Mesothelial cell of epicardium (in vitro differentiated cells): ENCODE measurements around the gene DUSP19. TPM values are rescaled to one million over a fixed set of nuclear protein-coding genes. Genes with fewer than 3 reads are reported as not detected.
"Not testable (repeated sequence)": the region's sequence is repeated elsewhere in the genome, so short reads cannot be mapped to it uniquely, and the experiment has no call there.

Experiments used
- DNase-seq, 2 experiments: peaks; one replicate each; pipeline ENCODE4 v3.0.0; 2021; ENCODE audit warnings: low spot score in 2 of 2; ENCODE audit not compliant: unreplicated experiment in 2 of 2
- H3K27ac Mint-ChIP-seq: 2 replicates; pipeline ENCODE4 v1.8.0; 2021; ENCODE audit warnings: mixed read lengths
- H3K27me3 Mint-ChIP-seq: 2 replicates; pipeline ENCODE4 v1.8.0; 2021; ENCODE audit warnings: low read depth, mixed read lengths
- H3K36me3 Mint-ChIP-seq: 2 replicates; pipeline ENCODE4 v1.8.0; 2021; ENCODE audit warnings: mixed read lengths
- H3K4me1 Mint-ChIP-seq: 2 replicates; pipeline ENCODE4 v1.8.0; 2021; ENCODE audit warnings: mixed read lengths
- H3K4me3 Mint-ChIP-seq: 2 replicates; pipeline ENCODE4 v1.8.0; 2021; ENCODE audit warnings: mild to moderate bottlenecking, moderate library complexity, mixed read lengths
- H3K9me3 Mint-ChIP-seq: 2 replicates; pipeline ENCODE4 v1.8.0; 2021; ENCODE audit warnings: mixed read lengths
- total RNA-seq: library from RNA; stranded (reverse); gene quantifications from 3 replicates; pipeline ENCODE4 v1.2.1, GENCODE V29; 2021
- TF ChIP-seq, protein P1 (sequence below): fragments of 200-600 bp; sonication (generic); IDR thresholded peaks from one replicate; pipeline ENCODE4 v1.5.0; 2021; ENCODE audit warnings: antibody characterized with exemption; ENCODE audit not compliant: unreplicated experiment

Gene DUSP19
- total RNA-seq, 1 donor from 2014 or later, result 4.3 TPM

- TF ChIP-seq, protein P1, sequence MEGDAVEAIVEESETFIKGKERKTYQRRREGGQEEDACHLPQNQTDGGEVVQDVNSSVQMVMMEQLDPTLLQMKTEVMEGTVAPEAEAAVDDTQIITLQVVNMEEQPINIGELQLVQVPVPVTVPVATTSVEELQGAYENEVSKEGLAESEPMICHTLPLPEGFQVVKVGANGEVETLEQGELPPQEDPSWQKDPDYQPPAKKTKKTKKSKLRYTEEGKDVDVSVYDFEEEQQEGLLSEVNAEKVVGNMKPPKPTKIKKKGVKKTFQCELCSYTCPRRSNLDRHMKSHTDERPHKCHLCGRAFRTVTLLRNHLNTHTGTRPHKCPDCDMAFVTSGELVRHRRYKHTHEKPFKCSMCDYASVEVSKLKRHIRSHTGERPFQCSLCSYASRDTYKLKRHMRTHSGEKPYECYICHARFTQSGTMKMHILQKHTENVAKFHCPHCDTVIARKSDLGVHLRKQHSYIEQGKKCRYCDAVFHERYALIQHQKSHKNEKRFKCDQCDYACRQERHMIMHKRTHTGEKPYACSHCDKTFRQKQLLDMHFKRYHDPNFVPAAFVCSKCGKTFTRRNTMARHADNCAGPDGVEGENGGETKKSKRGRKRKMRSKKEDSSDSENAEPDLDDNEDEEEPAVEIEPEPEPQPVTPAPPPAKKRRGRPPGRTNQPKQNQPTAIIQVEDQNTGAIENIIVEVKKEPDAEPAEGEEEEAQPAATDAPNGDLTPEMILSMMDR, result no peak
Observed at GRCh38 chr2:183040604-183041003, 37.9 kb upstream of the DUSP19 start.

DNA sequence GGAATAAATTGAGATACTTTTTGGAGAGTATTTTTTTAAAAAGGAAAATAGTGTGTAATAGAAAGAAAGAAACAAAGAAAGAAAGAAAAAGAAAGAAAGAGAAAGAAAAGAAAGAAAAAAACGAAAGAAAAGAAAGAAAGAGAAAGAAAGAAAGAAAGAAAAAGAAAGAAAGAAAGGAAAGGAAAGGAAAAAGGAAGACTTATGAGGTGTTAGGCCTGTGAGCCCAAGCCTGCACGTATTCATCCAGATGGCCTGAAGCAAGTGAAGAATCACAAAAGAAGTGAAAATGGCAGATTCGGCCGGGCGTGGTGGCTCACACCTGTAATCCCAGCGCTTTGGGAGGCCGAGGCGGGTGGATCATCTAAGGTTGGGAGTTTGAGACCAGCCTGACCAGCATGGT, 35.0 kb upstream of the DUSP19 start:
- not testable (repeated sequence) for H3K9me3 Mint-ChIP-seq, H3K4me3 Mint-ChIP-seq, H3K27ac Mint-ChIP-seq, DNase-seq, H3K36me3 Mint-ChIP-seq, H3K4me1 Mint-ChIP-seq
- peaks cover 17% of the 10 kb centered on the region for H3K27me3 Mint-ChIP-seq

More at GRCh38 chr2:183040604-183041003, 37.9 kb upstream of the DUSP19 start:
- Mint-ChIP-seq H3K9me3 (no peaks in the 10 kb centered on the region), H3K27me3 (peaks cover 17% of the 10 kb centered on the region), H3K4me1 (peaks cover 18% of the 10 kb centered on the region), H3K27ac (no peak overlapping the region), H3K36me3 (no peaks in the 10 kb centered on the region), H3K4me3 (no peak overlapping the region)
- no peak for DNase-seq

- not testable (repeated sequence) for H3K27me3 Mint-ChIP-seq, DNase-seq, H3K27ac Mint-ChIP-seq, H3K4me3 Mint-ChIP-seq, H3K4me1 Mint-ChIP-seq, H3K36me3 Mint-ChIP-seq, H3K9me3 Mint-ChIP-seq
Observed at GRCh38 chr2:183047486-183048125, 30.9 kb upstream of the DUSP19 start.

- TF ChIP-seq, protein P1, result no peak
- Mint-ChIP-seq H3K9me3 (no peaks in the 10 kb centered on the region), H3K4me3 (no peak overlapping the region), H3K27me3 (peaks cover 4% of the 10 kb centered on the region), H3K36me3 (no peaks in the 10 kb centered on the region), H3K27ac (no peak overlapping the region), H3K4me1 (no peaks in the 10 kb centered on the region)
- no peak for DNase-seq
Observed at GRCh38 chr2:183049420-183049819, 29.1 kb upstream of the DUSP19 start.

GRCh38 chr2:183057333-183057985, 21.1 kb upstream of the DUSP19 start:
- DNase-seq, result no peak
- no peak overlapping the region for H3K4me3 Mint-ChIP-seq
- no peaks in the 10 kb centered on the region for H3K9me3 Mint-ChIP-seq
- no peaks in the 10 kb centered on the region for H3K36me3 Mint-ChIP-seq
- H3K4me1 Mint-ChIP-seq, result peaks cover 5% of the 10 kb centered on the region
- TF ChIP-seq, protein P1, result no peak
- no peak overlapping the region for H3K27ac Mint-ChIP-seq
- H3K27me3 Mint-ChIP-seq, result no peaks in the 10 kb centered on the region

DNA sequence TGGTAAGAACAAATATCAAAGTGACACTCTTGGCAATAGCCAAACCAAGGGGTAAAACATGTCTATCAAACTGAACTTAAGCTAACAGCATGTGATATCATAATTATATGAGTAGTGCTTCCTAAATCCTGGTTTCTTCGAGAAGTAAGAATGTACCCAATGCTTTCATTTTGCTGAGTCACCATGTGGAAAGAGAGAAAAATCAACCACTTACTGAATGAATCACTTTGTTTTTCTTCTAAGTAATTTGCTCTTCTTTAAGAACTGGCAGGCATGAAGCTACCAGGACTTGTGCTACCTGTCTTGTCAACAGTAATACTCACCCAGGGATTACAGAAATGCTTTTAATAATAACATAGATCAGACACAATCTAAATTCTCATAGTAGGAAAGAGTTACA, 19.0 kb upstream of the DUSP19 start:
- Mint-ChIP-seq H3K4me3 (no peak overlapping the region), H3K4me1 (peaks cover 5% of the 10 kb centered on the region), H3K27ac (no peak overlapping the region), H3K27me3 (no peaks in the 10 kb centered on the region), H3K9me3 (no peaks in the 10 kb centered on the region), H3K36me3 (no peaks in the 10 kb centered on the region)
- no peak for DNase-seq
- TF ChIP-seq, protein P1, result no peak
